NCI-H2196 (cell line): ENCODE measurements around the gene STIM2.
A peak's percentile ranks its signal among the peaks of the same experiment; 100 is the strongest.
"Not testable (repeated sequence)": the region's sequence is repeated elsewhere in the genome, so short reads cannot be mapped to it uniquely, and the experiment has no call there.

Experiments used
- DNase-seq: peaks from one replicate; lab custom pipeline; 2025; ENCODE audit not compliant: unreplicated experiment; lab: John Stamatoyannopoulos, UW

STIM2 gene

DNA sequence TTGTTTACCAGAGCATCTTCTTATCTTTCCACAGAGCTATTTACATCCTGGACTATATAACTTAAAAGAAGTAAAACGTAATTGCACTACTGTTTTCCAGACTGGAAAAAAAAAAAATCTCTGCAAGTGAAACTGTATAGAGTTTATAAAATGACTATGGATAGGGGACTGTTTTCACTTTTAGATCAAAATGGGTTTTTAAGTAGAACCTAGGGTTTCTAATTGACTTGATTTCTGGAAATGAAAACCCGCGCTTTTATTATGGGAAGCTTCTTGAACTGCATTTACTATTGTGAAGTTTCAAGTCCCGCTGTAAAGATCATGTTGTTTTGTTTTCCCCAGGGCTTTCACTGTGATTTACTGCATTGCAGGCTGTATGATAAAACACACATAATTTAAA, 162.7 kb downstream of the STIM2 start:
- DNase-seq: no peak

DNA sequence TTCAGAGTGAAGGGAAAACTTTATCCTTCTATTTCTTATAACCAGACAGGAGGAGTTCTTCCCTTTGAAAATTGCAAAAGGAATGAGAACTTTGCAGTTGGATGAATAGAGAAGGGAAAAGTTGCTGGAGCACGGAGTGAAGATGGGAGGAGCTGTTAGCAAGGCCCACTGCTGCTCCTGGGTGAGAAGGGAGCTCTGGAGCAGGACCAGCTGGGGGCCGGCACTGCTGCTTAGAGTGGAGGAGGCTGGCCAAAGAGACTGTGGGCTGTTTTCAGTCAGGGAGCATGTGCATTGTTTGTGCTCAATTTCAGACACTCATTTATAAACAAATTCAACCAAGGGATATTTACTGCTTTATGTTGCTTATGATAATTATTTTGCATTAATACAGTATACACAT, 164.2 kb downstream of the STIM2 start:
- no peak for DNase-seq

DNA sequence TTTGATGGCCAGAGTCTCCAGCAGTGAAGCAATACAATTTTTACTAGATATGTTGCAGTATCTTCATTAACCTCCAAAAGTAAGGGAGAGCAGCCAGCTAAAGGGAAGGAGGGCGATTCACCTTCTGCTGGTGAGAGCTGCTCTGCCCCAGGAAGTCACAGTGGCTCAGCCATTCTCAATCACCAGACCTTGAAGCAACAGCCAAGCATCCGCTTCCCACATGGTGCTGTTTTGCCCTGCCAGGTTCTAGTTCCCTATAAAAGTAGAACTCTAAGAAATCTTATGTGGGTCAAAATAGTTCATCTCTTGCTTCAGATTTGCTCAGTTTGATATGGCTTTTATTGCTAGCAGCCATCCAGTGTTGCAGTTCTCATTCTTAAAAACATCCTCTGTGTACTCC, 166.8 kb downstream of the STIM2 start:
- no peak for DNase-seq

DNA sequence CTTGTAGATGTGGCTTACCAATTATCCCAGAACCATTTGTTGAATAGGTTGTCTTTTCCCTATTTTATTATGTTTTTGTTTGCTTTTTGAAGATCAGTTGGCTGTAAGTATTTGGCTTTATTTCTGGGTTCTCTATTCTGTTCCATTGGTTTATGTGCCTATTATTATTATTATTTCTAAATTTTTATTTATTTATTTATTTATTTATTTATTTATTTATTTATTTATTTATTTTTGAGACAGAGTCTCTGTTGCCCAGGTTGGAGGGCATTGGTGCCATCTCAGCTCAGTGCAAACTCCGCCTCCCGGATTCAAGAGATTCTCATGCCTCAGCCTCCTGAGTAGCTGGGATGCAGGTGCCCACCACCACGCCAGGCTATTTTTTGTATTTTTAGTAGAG, 174.5 kb downstream of the STIM2 start:
- not testable (repeated sequence) for DNase-seq

DNA sequence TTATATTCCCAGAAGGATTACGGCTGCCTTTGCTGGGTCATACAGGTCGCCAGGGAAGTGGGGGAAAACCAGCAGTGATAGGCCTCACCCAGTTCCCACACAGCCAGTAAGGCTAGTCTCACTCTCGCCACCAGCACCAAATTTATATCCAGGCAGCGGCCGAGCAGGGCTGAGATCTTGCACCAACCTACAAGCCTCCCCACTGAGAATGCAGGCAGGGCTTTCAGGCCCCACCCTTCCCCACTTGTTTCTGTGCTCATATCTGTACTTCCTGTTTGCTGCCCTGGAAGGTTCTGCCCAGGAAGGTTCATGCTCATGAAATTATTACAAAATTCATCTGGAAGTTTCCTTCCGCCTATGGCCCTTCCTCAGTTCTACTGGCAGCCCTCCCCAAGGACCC, 179.7 kb downstream of the STIM2 start:
- DNase-seq: no peak

DNA sequence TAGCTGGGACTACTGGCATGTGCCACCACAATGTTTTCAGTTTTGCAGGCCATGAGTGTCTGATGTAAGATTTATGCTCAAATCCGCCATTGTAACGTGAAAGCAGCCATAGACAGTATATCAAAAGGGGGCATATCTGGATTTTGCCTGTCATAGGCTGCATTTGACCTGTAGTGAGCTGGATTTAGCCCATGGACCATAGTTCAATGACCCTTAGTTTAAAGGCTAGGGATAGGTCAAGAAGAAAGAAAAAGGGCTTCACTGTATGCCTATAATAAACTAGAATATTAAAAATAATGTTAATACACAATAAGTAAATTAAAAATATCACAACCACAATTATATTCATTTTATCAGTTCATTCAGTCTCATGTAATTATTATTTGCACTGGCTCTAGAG, 181.8 kb downstream of the STIM2 start:
- no peak for DNase-seq

DNA sequence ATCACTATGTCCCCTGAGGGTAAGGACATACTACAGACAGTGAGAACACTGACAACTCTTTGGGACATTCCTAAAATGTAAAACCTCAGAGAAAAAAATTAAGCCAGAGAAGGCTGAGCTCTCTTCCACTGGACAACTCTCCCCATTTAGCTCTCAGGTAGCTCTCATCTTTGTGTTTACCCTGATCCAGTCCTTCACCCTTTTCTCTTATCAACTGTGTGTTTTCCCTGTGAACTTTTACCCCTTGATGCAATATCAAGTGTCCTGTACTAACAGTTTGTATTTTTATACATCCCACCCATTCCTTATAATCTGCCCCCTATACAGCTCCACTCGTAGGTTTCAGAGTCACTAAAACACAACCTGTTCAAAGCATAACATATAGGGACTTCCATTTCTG, 182.6 kb downstream of the STIM2 start:
- DNase-seq: no peak

DNA sequence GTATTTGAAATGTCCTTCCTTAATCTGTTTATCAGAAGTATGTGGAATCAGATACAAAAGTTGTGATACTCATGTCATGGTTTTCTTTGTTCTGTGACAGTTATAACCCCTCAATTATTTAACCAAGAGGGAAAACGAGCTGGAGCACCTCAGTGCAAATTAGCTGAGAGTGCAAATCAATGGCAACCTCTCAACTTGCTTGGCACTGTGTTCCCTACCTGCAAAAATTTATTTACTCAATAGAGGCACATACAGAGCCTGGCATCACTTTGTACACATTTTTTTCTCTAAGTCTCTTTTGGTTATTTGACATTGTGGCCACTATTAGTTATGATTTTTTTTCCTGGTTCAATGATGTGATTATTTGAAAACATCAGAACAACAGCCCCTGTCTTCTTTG, 186.2 kb downstream of the STIM2 start:
- no peak for DNase-seq

DNA sequence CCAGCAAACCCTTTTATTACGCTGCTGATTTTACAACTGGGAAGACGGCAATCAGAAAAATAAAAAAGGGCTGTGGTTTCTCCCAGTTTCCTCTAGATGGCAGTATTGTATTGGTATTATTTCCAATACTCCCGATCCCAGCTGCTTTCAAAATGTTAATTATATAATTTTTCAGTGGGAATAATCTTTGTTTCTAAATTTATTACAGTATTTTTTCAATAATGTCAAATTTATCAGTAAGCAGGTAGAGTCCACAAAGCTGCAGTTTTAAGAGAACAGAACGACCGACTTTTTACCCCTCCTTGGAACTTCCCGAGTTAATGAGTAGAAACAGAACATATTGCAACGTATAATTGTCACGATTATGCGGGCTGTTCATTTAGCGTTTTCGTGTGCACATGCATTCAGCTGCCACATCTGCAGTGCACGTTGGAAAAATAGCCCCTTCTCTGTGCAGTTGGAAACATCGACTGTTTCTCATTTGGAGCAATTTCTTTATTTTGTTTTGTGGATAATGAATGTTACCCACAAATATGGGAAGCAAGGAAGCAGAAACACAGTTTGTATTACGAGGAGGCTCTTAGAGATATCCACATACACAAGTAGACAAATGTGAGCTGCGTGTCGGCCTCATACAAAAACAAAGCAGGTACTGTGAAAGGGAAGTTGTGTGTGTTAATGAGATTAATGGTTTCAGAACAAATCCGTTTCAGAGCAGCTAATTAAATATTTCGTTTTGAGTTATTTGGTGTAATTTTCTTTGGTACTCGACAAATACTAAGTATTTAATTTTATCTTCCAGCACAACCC, 188.0 kb downstream of the STIM2 start:
- DNase-seq: peak; percentile 62

DNA sequence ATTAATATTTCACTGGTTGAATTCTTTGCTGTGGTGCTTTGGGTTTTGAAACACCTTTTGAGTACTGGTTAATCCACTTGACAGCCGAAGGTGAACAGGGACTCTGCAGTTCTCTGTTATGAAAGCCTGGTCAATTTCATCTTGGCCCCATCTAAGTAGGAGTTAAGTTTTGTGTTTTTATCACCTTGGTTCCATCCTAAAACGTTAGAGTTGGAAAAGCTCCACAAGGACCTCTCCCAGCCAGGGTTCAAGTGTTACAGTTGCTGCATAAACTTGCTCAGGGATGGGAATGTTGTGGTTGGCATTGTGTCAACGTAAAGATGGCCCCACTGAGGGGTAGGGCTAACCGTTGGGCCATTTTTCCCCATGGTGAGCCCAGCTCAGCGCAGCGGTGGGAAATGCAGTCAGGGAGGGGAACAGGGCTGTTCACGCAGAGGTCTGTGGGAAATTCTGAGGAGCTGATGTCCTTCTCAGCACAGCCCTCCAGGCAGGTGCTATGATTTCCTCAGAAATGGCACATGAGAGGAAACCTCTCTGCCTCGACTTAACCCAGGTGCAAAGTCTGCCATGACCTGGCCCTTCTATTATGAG, 188.7 kb downstream of the STIM2 start:
- DNase-seq: no peak

DNA sequence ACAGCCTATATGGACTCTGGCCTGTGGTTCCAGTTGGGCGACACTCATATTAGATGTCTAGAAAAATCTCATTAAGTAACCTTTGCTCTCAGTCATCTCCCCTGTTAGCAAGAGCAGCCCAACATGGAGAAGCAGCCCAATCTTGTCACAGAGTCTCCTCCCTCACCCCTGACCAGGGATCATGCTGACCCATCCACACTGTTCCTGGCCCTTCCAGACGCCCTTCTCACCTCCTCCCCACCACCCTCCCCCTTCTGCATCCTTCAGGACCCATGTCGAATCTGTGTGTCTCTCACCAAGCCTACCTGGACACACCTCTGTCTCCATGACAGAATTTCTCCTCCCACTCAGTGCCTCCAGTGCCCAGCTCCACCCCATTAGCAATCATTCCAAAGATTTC, 190.1 kb downstream of the STIM2 start:
- no peak for DNase-seq

DNA sequence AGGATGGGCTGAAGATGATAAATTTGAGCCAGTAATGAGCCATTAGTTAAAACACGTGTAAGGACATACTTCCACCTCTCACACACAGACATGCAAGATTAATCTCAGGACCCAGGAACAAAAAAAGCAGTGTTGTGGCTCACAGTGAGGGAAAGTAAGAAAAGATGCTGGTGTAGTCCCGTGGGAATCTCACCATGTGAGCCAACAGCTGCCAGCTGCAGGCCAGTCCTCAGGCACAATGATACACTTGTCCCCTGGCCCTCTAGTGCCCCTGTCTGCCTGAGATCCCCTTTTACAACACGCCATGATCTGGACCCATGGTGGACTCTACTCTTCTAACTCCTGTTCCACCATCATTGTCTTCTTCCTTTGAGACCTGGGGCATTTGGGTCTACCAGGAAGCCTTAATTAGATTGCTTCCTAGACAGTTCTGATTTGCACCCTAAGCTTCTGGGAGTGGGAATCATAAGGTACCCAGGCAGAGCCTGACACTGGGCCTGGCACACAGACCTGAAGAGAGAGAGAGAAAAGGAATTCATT, 194.7 kb downstream of the STIM2 start:
- no peak for DNase-seq

DNA sequence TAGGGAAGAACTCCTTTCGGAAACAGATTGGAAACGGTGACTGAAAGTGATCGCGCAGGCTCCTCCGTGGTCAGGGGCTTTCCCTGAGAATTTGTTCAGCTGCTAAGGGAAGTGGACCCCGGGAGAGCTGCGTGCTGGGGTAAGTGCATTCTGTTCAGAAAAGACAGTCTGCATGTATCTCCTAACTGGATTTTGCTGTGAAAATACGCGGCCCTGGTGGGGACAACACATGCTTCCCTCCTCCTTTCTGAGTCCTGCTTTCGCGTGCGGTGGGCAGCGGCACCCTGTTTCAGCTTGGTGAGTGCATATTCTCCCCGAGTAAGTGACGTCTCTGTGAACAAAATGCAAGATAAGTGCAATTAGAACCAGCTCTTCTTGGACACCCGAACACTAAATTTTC, 195.6 kb downstream of the STIM2 start:
- no peak for DNase-seq

DNA sequence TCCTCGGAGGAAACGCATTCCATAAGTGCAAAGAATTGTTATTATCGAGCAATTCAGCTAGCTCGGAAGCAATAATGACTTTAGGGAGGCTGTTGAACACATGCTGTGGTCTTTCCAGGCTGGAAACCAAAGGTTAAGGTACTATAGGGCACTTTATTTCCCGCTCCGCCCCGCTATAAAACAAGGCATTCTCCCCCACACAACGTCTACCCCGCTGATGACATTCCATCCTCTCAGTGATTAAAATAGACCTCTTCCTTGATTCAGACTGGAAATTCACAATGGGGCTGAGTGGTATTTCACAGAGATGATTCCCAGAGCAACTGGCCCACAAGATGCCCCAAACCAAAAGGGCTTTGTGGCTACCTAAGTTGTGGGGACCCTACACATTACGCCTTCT, 196.4 kb downstream of the STIM2 start:
- DNase-seq: no peak

DNA sequence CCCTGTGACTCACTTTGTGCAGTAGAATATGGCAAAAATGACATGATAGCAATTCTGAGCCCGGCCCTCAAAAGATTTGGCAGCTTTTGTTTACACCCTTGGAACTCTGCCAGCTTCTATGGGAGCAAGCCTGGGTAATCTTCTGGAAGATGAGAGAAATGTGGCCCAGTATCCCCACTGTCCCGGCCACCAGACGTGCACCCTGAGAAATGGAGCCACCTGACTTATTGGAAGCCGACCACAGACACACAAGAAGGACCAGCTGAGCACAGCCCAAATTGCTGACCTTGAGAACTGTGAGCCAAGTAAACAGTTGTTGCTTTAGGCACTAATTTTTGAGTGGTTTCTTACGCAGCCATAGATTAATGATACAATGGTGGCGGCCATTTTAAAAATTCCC, 197.0 kb downstream of the STIM2 start:
- DNase-seq: no peak

DNA sequence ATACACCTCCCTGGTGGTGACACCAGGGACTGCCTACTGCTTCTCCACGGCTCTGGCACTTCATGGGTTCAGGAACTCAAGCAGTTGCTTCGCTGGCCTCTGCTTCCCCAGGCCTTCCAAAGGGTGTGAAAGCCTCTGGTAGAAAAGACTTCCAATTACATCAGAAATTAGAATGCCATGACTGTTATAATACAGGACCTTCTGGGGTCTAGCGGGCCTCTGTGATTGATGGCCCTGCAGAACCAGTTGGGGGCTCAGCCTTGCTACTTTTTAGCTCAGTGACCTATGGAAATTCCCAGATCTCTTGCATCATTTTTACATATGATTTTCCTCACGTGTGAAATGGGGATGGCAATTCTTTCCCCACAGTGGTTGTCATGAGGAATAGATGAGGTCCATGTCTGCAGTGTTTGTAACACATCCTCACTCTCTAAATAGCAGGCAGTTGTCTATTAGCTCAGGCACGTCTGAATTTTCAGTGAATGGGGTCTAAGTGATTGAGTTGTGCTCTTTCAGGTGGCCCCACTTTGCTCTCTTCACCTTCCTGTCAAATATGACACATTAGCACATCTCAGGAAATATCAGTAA, 198.3 kb downstream of the STIM2 start:
- DNase-seq: no peak

DNA sequence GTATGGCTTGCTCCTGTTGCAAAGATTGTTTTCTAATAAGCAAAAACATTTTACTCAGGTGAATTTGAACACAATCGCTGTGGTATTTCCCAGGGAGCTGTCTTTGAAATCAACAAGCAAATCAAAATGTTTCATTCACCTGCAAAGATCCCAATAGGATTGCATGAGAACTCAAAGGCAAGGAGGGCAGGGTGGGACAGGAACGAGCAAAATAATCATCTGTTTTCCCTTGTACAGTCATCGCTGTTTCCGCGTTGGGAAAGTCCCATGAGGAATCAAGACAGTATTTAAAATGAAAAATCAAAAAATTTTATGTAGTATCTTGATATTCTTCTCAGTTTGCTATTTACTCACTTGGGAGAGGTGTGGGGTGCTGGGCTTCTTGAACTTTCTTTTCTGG, 198.8 kb downstream of the STIM2 start:
- no peak for DNase-seq

DNA sequence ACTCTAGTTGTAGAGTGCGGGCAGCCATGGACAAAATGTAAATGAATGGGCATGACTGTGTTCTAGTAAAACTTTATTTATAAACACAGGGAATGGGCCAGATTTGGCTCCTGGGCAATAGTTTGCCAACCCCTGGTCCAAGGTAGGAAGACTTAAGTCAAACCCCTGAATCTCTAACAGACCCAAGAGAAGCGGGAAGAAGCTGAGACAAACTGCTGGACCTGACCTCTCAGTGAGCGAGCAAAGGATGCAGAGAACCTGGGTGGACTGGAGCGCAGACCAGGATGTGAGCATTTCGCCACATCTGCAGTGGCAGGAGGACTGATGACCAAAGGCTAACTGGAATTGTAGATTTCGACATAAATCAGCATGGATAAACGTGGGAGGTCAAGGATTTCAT, 201.6 kb downstream of the STIM2 start:
- DNase-seq: no peak

DNA sequence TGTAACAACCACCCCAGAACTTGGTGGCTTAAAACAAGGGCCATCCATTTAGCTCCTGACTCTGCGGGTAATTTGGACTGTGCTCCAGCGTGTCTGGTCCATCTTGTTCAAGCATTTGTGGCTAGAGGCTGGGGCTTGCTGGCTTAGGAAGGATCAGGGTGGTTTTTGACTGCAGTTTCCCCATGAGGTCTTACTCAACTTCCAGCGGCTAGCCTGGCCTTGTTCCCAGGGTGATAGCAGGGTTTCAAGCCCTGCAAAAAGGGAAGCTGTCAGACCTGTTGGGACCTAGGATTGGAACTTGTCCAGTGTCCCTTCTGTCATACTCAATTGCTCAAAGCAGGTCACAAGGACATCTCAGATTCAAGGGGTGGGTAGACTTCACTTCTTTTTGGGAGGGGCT, 205.9 kb downstream of the STIM2 start:
- DNase-seq: no peak

DNA sequence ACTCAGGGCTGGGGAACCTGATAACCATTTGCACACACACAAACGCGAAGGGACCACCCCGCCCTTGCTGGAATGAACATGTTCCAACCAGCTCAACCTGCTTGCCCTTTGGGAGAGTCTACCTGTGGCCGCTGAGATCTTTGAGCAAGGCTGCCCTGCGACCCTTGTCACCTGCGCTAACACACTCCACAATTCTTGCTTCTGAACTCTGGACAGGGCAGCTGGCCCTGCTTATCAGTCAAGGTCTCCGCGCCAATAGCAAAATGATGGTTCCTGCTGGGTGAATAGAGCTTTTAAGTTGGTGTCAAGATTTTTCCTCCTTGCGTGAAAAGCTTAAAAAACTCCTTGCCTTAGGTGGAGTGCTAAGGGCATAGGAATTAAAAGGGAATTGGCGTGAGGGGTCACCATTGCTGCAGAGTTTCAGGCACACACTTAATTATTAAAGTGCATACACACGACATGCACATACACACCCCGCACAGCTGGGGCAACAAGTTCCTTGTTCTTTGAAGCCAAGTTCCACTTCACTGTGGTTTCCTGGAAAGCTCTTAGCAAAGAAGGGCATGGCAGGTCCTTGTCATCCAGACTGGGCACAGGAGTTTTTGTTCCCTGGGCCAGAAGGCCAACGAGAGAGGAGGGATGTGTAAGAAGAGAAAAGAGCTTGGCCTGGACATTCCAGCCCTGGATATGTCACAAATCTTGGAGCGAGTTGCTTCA, 207.7 kb downstream of the STIM2 start:
- DNase-seq: no peak
